Heart right ventricle (tissue), 16 donors: ENCODE data around the gene SEC61A1. TPM values are rescaled to one million over a fixed set of nuclear protein-coding genes. Genes with fewer than 3 reads are reported as not detected.
A peak's percentile ranks its signal among the peaks of the same experiment; 100 is the strongest.

Experiments used
- ATAC-seq, 8 donors: fragments of 200-7000 bp; cut with Tn5 transposase; one replicate each; pipeline ENCODE4 v1.9.1; 2020; ENCODE audit warnings: mild to moderate bottlenecking in 8 of 8, moderate library complexity in 8 of 8, moderate number of reproducible peaks in 1 of 8
- DNase-seq, 2 donors: peaks; one replicate each; pipeline ENCODE4 v3.0.0-alpha.2; 2020
- H3K27ac ChIP-seq, 10 donors: fragments of 200-600 bp; sonication (generic) in 2 of 10; one replicate each; pipeline versions ENCODE4 v1.5.0 to v1.8.0; 2020 to 2022; ENCODE audit warnings: mild to moderate bottlenecking in 3 of 10
- H3K27me3 ChIP-seq, 7 donors: fragments of 200-600 bp; one replicate each; pipeline ENCODE4 v1.8.0; 2021 to 2022; ENCODE audit warnings: mild to moderate bottlenecking in 2 of 7
- H3K36me3 ChIP-seq, 9 donors: fragments of 200-600 bp; sonication (generic) in 1 of 9; one replicate each; pipeline versions ENCODE4 v1.5.0 to v1.8.0; 2020 to 2022; ENCODE audit warnings: mild to moderate bottlenecking in 2 of 9
- H3K4me1 ChIP-seq, 9 donors: fragments of 200-600 bp; sonication (generic) in 1 of 9; one replicate each; pipeline versions ENCODE4 v1.5.0 to v1.8.0; 2020 to 2022; ENCODE audit warnings: mild to moderate bottlenecking in 4 of 9
- H3K4me3 ChIP-seq, 10 donors: fragments of 200-600 bp; sonication (generic) in 2 of 10; one replicate each; pipeline versions ENCODE4 v1.5.0 to v1.8.0; 2020 to 2022; ENCODE audit warnings: mild to moderate bottlenecking in 7 of 10, moderate library complexity in 2 of 10
- H3K9me3 ChIP-seq, 11 donors: fragments of 200-600 bp in 10 of 11; sonication (generic) in 2 of 11; one replicate each; pipeline versions ENCODE4 v1.5.0 to v1.8.0; 2013 to 2022; ENCODE audit warnings: mild to moderate bottlenecking in 2 of 11, control low read depth in 1 of 11, moderate library complexity in 1 of 11
- CTCF ChIP-seq, 9 donors: fragments of 200-600 bp; sonication (generic) in 2 of 9; IDR thresholded peaks; one replicate each; pipeline versions ENCODE4 v1.5.0 to v1.8.0; 2021 to 2022; ENCODE audit warnings: antibody characterized with exemption in 9 of 9, mild to moderate bottlenecking in 5 of 9, moderate library complexity in 1 of 9
- WGBS, 2 donors: extraction: QIAGEN DNeasy Blood & Tissue Kit; methylation state at CpG; one replicate each; pipeline ENCODE4 v1.1.7; 2013; ENCODE audit warnings: inconsistent platforms in 1 of 2; 5-methylcytosine and 5-hydroxymethylcytosine counted together
- intact Hi-C, 10 donors: fragments of 100-400 bp; cut with DNase I; formaldehyde crosslinking; loops; one replicate each; pipeline versions ENCODE4 v1.11.1 to v1.14.2; 2022
- polyA plus RNA-seq, 2 donors: library from polyadenylated mRNA; stranded (reverse); fragments of 200-250 nt; gene quantifications; one replicate each; pipeline ENCODE4 v1.2.3, GENCODE V29; 2013
- total RNA-seq, 10 donors: library from RNA; stranded (reverse); fragmentation: NEBNext Ultra II Directional in 3 of 10; extraction: Animal tissue kit (Norgen Biotek cat#: 25700) in 3 of 10; gene quantifications; one replicate each; pipeline versions ENCODE4 v1.2.1 to v1.2.4, GENCODE V29; 2021 to 2023
- donor health status: Arrhythmogenic right ventricular cardiomyopathy.
- donor health status: ischemic (EF 13 %, LVEDD 7.1; RV severe dilation, severe dysfunction).
- donor health status: healthy with polysubstance abuse.
- donor health status: DM: no; HTN: yes; CAD: no.
- donor health status: DM: no; HTN: no; CAD: no.
- donor health status: ischemic (EF 25% LVEDD 6.9; RV normal size, moderate dysfunction).
- donor health status: ischemic (EF 25% LVEDD 5.7; RV mildly dilated, moderate dysfunction).
- donor health status: healthy.
- donor health status: DM: yes; HTN: yes; CAD: no.
- donor health status: Ischemic cardiomyopathy.
- donor health status: ischemic (EF 35%, LVEDD 5.7; RV mildly dilated, moderate dysfunction).
- donor health status: nonischemic (EF 11% LVEDD 7.7; RV severe dilation, severe dysfunction).
- donor health status: DM: yes; HTN: yes; CAD: no.
- donor health status: PGD.
- donor health status: ischemic (EF 29% LVEDD 5.4; RV normal size, mild dysfunction).
- donor health status: nonischemic (EF 23%, LVEDD 6.1; RV moderate dilation, normal function).

The SEC61A1 gene
- total and polyA plus RNA-seq, 12 donors, result 41.0 to 131 (median 62.1) TPM

GRCh38 chr3:128113817-128114794 is 61.9 kb downstream of the SEC61A1 start:
- intact Hi-C loops, result no loop called here
- H3K4me3 ChIP-seq, result no peak overlapping the region
- H3K27me3 ChIP-seq, result no peaks in the 10 kb centered on the region
- H3K9me3 ChIP-seq, result no peaks in the 10 kb centered on the region
- peaks cover 0 to 29% (median 0%) of the 10 kb centered on the region in 9 donors for H3K4me1 ChIP-seq
- 70 to 78% methylated on average over 9 of the region's 9 CpGs for WGBS, 2 donors
- peak overlapping the region in 8 of 10 donors; percentile 9 to 78 (median 50) for H3K27ac ChIP-seq
- H3K36me3 ChIP-seq, result peaks cover 0 to 85% (median 0%) of the 10 kb centered on the region in 9 donors
- TF ChIP-seq CTCF (IDR thresholded peaks at IDR 0.05), result no peak
- ATAC-seq (peak in 5 of 8 donors; percentile 37 to 84 (median 69)), DNase-seq (peak in 1 of 2 donors; percentile 23)

Other genes starting within 250 kb of the SEC61A1 start
- 100 to 1,000 TPM in 1 of 10 donors, 10 to 100 TPM in 9; 52.0 to 103 (median 69.7) TPM for gene MGLL, start 229.9 kb upstream of the SEC61A1 start, total RNA-seq
- 10 to 100 TPM; 35.7 to 61.5 TPM for gene MGLL, start 229.9 kb upstream of the SEC61A1 start, polyA plus RNA-seq
- 10 to 100 TPM; 18.3 to 54.2 (median 35.3) TPM for gene KBTBD12, start 137.2 kb upstream of the SEC61A1 start, total RNA-seq
- 1 to 10 TPM; 5.1 to 8.9 TPM for gene KBTBD12, start 137.2 kb upstream of the SEC61A1 start, polyA plus RNA-seq
- 10 to 100 TPM; 23.5 to 34.4 (median 25.6) TPM for gene RUVBL1, start 71.4 kb downstream of the SEC61A1 start, total RNA-seq
- gene RUVBL1, start 71.4 kb downstream of the SEC61A1 start, polyA plus RNA-seq, result 10 to 100 TPM in 1 of 2 donors, 1 to 10 TPM in 1; 9.4 to 38.5 TPM
- 10 to 100 TPM; 16.5 to 29.5 (median 25.4) TPM for gene EEFSEC, start 101.0 kb downstream of the SEC61A1 start, total RNA-seq
- gene EEFSEC, start 101.0 kb downstream of the SEC61A1 start, polyA plus RNA-seq, result 10 to 100 TPM; 16.7 to 18.1 TPM